IPS-18c (cell line): Measurements from ENCODE around the gene CCDC71L.

Source experiments
- H3K4me3 ChIP-seq: 2 replicates; pipeline ENCODE4 v1.7.0; 2013; ENCODE audit warnings: low read depth, mild to moderate bottlenecking, low read length, moderate library complexity; ENCODE audit not compliant: insufficient read depth
- H3K9me3 ChIP-seq: one replicate; pipeline ENCODE4 v1.6.1; 2013; ENCODE audit warnings: mild to moderate bottlenecking, low read length, moderate library complexity; ENCODE audit not compliant: control insufficient read depth, insufficient read depth

CCDC71L gene

DNA sequence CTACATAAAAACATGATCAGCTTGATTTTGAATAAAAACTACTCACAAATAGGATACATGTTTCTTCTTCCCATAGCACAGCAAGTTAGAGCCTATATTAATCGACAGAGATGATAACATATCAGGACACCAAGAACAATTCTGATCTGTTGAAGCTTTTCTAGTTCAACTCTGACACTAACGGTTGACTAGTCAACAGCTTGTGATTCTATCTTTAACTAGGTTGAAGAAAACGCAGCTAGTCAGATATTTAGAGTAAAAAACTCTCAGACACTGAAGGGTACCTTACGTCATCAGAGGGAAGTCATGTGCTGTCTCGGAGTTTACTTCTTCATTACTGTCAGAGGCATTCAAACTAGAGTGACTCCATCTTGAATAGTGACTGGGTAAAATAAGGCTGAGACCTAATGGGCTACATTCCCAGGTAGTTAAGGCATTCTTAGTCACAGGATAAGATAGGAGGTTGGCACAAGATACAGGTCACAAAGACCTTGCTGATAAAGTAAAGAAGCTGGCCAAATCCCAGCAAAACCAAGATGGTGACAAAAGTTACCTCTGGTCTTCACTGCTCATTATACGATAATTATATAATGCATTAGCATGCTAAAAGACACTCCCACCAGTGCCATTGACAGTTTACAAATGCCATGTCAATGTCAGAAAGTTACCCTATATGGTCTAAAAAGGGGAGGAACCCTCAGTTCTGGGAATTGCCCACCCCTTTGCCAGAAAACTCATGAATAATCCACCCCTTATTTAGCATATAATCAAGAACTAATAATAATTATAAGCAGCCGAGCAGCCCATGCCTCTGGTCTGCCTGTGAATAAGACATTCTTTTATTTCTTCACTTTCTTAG lies 21.3 kb downstream of the CCDC71L start:
- H3K9me3 ChIP-seq = no peaks in the 10 kb centered on the region
- H3K4me3 ChIP-seq = no peak overlapping the region

DNA sequence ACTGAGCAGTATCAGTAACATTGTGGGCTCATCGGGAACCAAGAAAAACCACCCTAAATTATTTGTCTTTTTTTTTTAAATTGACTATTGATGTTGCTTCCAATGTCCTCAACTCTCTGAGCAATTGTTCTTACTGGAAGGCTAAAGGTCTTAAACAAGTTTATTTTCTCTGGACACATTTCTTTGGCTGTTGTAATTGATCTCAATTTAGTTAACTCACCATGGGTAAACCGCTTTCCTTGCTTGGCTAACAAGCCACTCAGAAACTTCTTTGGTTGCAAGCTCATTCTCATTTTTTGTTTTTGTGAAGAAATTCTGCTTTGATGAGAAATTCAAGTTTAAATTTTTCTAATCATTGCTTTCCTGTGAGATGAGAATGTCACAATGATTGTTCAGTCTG lies 25.5 kb downstream of the CCDC71L start:
- Histone ChIP-seq H3K9me3 (peaks cover 4% of the 10 kb centered on the region), H3K4me3 (no peak overlapping the region)

DNA sequence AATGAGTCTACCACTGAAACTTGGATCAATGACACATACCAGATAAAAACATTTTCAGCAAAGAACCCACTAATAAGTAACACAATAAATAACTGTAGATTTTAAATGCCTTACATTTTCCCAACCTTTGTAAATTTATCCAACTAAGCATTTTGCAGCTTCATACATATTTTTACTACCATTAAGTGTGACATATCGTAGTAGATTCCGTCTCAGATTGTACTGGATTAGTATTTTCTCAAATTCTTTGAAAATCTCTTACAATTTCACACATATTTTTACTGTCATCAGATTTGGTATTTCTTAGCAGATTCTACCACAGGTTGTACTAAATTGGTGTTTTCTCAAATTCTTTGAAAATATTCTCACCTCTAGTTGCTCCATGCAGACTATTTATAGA lies 26.0 kb downstream of the CCDC71L start:
- Histone ChIP-seq H3K4me3 (no peak overlapping the region), H3K9me3 (peaks cover 4% of the 10 kb centered on the region)

DNA sequence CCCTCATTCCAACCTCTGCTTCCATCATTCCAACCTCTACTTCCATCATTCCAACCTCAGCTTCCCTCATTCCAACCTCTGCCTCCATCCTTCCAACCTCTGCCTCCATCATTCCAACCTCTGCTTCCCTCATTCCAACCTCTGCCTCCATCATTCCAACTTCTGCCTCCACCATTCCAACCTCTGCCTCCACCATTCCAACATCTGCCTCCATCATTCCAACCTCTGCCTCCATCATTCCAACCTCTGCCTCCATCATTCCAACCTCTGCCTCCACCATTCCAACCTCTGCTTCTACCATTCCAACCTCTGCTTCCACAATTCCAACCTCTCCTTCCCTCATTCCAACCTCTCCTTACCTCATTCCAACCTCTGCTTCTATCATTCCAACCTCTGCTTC lies 30.3 kb downstream of the CCDC71L start:
- Histone ChIP-seq H3K9me3 (peaks cover 4% of the 10 kb centered on the region), H3K4me3 (no peak overlapping the region)

DNA sequence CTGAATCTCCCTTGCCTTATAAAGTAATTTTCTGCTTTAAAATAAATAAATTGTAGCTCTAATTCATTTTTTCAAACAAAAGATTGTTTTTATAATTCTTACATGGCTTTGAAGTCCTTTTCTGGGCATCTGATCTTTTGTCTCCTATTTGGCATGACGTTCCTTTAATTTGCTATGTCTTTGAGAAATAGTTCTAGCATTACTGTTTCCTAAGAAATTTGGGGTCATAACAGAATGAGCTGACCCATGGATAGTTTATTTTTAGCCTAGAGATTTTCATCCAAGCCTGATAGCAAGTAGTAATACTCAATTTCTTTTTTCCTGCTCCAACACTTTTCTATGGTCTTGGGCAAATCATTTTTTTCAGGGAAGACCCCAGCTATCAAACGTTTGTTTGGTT lies 31.4 kb downstream of the CCDC71L start:
- no peak overlapping the region for H3K4me3 ChIP-seq
- peaks cover 4% of the 10 kb centered on the region for H3K9me3 ChIP-seq

DNA sequence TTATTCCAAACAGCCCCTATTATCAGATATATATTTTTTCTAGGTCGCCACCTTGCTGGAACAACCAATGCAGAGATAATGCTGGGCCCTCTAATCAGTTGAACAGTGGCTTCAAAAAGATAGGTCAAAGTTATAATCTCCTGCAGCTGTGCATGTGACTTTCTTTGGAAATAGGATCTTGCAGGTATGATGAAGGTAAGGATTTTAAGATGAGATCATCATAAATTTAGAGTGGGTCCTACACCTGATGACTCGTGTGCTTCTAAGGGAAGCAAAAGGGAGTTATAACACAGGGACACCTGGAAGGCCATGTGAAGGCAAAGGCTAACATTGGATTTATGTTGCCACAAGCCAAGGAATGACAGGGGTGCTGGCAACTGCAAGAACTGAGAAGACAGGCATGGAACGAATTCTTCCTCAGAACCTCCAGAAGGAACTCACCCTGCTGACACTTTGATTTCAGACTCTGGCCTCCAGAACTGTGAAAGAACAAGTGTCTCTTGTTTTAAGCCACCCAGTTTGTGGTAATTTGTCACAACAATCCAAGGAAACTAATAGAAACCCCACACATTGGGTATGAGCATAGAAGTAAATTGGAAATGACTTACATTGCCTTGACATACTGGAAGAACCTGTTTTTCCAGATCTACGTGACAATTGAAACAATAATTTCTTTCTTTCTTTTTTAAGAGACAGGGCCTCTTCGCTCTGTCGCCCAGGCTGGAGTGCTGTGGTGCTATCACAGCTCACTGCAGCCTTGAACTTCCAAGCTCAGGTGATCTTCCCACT lies 34.4 kb downstream of the CCDC71L start:
- Histone ChIP-seq H3K9me3 (peaks cover 4% of the 10 kb centered on the region), H3K4me3 (no peak overlapping the region)

DNA sequence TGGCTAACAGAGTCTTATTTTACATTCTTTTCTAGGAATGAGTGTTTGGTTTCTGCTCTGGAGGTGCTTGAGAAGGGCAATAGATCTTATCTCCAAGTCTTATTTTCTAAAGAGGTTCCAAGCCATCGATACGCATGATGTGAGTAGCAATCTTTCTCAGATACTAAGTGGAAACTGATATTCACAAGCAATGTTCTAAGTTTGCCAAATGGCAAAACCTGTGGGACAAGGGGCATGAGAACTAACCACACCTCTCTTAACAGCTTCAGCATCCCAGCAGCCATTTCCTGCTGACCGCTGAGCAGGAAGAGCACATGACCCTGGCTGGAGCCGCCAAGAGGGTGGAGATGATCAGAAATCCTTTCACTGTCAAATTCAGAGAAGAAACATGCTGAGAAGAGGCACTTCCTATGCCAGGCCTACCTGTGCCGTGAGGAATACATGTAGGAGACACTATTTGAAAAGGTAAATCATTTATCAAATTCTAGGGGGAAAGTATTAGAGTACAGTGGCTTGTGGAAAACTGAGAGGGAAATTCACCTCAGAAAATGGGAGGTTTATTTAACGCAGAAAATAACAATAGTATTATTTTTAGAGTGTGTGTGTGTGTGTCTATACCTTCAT lies 35.2 kb downstream of the CCDC71L start:
- H3K9me3 ChIP-seq = peaks cover under 1% of the 10 kb centered on the region
- H3K4me3 ChIP-seq = no peak overlapping the region

DNA sequence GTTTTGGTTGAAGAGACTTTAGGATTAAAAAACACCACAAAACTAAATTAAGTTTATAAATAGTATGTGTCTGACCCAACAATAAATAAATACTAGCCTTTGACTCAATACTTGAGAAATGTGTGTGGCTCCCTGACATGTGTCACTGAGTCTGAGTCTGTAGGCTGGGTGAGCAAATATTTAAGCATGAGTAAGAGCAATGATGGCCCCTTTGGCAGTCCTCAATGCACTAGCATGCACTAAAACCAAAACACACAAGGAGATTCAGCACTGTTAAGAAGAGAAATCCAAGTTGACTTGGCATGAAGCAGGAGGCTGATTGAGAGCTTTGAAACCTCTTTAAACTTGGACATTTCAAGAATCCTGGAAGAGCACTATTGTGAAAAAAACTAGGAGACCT lies 37.1 kb downstream of the CCDC71L start:
- Histone ChIP-seq H3K4me3 (no peak overlapping the region), H3K9me3 (no peaks in the 10 kb centered on the region)

DNA sequence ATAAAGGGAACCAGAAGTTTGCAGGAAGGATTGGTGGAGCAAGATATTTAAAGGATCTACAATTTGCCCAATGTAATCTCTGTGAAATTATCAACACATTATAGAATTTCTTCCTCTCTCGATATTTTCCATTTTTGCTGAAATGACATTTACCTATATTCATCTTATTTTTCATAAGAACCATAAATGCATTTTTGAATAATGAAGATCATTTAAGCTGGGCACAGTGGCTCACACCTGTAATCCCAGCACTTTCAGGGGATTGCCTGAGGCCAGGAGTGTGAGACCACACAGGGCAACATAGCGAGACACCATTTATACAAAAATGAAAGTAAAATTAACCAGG lies 37.7 kb downstream of the CCDC71L start:
- Histone ChIP-seq H3K4me3 (no peak overlapping the region), H3K9me3 (no peaks in the 10 kb centered on the region)

DNA sequence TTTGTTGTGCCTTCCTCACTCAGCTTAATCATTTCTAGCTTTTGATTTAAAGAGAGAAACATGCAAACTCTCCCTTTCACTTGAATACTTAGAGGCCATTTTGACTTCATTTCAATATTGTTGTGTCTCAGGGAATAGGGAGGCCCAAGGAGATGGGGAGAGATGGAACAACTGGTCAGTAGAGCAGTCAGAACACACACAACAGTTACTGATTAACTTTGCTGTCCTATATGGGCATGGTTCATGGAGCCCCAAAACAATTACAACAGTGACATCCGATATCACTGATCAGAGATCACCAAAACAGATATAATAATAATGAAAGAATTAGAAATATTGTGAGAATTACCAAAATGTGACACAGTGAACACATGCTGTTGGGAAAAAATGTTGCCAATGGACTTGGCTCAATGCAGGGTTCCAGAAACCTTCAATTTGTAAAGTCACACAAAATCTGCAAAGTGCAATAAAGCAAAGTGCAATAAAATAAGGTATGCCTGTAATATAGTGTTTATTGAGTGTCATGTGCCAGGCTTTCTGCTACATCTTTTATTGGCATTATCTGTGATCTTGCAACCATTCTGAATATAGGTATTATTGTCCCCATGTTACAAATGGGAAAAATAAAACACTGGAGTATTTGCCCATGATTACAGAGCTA lies 38.2 kb downstream of the CCDC71L start:
- no peaks in the 10 kb centered on the region for H3K9me3 ChIP-seq
- no peak overlapping the region for H3K4me3 ChIP-seq

DNA sequence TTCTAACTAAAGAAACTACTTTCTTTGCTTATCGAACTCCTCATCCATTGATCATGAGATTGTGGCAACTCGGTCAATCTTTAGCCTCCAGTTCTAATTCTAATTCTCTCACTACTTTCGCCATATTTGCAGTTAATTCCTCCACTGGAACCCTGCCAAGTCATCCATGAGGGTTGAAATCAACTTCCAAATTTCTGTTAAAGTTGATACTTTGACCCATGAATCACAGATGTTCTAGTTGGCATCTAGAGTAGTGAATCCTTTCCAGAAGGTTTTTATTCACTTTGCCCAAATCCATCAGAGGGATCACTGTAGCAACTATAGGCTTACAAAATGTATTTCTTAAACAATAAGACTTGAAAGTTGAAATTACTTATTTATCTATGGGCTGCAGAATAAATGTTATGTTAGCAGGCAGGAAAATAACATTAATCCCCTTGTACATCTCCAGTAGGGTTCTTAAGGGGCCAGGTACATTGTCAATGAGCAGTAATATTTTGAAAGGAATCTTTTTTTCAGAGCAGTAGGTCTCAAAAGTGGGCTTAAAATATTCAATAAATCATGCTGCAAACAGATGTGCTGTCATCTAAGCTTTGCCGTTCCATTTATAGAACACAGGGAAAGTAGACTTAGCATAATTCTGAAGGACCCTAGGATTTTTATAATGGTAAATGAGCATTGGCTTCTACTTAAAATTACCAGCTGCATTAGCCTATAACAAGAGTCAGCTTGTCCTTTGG lies 39.4 kb downstream of the CCDC71L start:
- Histone ChIP-seq H3K4me3 (no peak overlapping the region), H3K9me3 (no peaks in the 10 kb centered on the region)

DNA sequence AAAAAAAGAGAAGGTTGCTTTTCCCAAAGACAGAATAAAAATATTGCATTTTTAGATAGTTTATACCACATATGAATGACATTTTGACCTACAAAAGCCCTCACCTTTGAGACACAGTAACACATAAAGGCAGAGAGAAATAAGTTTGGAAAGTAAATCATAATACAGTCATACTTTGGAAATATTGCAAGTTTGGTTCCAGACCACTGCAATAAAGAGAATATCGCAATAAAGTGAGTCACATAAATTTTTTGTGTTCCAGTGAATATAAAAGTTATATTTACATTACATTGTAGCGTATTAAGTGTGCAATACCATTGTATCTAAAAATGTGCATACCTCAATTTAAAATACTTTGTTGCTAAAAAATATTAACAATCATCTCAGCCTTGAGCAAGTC lies 40.3 kb downstream of the CCDC71L start:
- no peaks in the 10 kb centered on the region for H3K9me3 ChIP-seq

DNA sequence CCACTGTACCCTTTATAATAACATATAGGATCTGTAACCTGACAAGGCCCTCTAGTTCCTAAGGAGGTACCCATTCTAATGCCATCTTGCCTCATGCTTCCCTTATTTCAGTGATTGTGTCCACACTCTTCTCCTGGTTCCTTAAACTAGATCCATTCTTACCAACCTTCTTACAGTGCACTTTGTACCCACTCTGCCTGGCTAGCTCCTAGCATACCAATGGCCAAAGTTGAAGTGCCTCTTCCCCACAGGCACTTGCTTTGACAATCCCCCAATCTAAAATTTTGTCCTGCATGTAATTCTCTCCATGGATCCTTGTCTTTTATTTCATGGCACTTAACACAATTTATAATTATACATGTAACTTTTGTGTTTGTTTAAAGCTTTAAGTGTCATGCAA lies 40.9 kb downstream of the CCDC71L start:
- H3K9me3 ChIP-seq = no peaks in the 10 kb centered on the region
- no peak overlapping the region for H3K4me3 ChIP-seq

More for the DNA sequence above, 40.3 kb downstream of the CCDC71L start:
- no peak overlapping the region for H3K4me3 ChIP-seq

DNA sequence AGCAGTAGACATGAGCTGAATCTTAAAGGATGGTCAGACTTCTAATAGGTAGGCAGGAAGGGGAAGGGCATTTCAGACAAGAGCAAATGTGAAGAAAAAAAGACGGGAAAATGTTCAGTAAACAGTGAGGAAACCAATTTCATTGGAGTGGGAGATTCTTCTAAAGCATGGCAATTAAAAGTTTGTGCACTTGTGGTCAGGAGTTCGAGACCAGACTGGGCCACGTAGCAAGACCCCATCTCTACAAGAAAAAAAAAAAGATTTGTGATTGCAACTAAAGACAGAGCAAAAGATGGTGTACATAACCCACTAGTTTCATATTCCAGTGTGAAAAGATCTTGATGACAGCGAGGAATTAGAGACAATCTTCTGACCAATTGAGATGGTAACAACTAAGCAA lies 41.7 kb downstream of the CCDC71L start:
- Histone ChIP-seq H3K4me3 (no peak overlapping the region), H3K9me3 (no peaks in the 10 kb centered on the region)

DNA sequence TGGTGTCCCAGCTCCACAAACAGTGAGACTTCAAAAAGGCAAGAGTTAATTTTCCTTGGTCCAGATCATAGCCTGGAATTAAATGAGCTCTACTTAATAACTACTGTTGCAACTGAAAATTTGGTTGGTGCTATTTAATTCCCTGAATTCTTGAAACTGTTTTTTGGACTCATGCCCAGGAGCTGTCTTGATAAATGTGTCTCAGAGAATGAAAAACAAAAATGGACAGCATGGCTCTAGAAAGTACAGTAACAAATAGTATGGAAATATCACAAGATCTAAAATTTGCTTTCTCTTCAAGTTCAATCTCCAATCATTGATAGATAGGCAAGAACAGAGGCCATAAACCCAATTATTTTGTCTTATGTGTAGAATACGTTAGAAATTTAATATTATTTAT lies 42.5 kb downstream of the CCDC71L start:
- Histone ChIP-seq H3K9me3 (no peaks in the 10 kb centered on the region), H3K4me3 (no peak overlapping the region)

DNA sequence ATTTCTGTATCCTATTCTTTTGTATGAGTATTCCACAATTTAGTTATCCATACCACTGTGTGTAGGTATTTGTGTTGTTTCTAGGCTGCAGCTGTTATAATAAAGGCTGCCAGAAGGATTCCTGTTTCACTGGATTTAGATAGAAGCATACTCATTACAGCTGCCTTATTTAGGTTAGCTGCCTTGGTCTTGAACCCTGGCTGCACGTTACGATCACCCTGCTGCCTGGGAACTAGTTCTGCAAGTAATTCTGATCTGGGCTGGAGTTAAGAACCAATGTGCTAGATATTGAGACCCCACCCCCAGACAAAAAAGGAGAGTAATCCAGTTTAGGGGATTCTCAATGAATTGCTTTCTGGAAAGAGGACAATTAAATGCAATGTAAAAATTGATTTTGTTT lies 43.1 kb downstream of the CCDC71L start:
- Histone ChIP-seq H3K9me3 (no peaks in the 10 kb centered on the region), H3K4me3 (no peak overlapping the region)

DNA sequence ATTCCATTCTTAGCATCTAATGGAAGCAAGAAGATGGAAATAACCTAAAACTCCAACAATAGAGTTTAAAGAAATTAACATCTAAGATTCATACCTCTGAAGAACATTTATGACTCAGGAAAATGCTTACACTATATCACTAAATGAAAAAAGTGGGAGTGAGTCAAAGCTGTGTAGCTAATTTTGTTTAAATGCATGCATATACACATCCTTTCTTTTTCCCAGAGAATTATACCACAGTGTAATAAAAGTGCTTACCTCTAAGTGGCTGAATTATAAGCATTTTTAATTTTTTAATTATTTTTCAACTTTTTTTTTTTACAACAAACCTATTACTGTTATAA lies 44.3 kb downstream of the CCDC71L start:
- H3K9me3 ChIP-seq = no peaks in the 10 kb centered on the region

More for the DNA sequence above, 44.3 kb downstream of the CCDC71L start:
- no peak overlapping the region for H3K4me3 ChIP-seq
